Brain pericyte (primary cell): ENCODE results near the gene MPND.

Source experiments
- DNase-seq: peaks from one replicate; pipeline ENCODE4 v3.0.0-alpha.2; 2012; ENCODE audit warnings: low read depth, low spot score

MPND gene

GRCh38 chr19:4366666-4367335, 23.4 kb downstream of the MPND start:
- DNase-seq = no peak

DNA sequence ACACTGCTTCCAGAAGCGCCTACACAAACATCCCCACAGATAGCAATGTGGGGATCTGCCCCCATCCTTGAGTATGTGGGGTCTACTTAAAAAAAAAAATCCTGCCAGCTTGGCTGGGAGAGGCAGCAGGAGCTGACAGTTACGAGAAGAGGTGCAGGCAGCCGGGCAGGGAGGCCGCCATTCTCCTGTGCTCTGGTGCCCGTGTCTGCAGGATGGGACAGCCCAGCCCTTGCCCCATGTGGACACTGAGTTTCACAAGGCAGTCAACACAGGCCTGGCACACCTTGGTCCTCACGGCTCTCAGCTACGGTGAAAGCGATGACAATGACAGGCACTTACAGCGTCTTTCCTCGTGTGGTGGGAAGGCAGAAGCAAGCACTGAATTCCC, 24.0 kb downstream of the MPND start:
- DNase-seq = no peak

- no peak for DNase-seq
Observed at GRCh38 chr19:4367781-4368127, 24.4 kb downstream of the MPND start.

DNA sequence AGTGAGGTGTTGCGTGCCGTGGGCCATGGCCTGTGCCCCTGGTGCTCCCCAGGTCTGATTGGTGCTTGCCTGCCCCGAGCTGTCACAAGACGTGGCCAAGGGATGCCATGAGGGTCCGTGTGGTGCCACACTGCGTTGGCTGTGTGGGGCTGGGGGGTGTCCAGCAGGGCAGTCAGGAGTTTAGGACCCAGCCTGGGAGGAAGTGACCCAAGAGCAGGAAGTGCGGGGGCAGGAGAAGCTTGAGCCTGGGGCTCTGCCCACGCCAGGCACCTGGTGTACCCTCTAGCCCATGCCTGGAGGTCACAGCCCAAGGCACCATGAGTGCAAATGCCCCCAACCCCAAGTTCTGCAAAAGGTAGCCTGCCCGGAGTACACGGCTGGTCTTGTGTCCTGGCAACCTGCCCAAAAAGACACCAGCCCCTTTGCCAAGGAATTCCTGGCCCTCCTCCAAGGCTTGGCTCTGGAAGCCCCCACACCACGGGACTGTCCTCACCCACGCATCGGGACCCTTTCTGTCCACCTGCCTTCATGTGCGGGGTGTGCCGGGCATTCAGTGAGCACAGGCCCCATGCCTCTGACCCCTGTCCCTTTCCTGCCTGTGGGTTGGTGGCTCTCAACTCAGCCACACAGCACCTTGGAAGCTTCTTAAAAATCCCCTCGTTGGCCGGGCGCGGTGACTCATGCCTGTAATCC, 24.9 kb downstream of the MPND start:
- DNase-seq = no peak

DNA sequence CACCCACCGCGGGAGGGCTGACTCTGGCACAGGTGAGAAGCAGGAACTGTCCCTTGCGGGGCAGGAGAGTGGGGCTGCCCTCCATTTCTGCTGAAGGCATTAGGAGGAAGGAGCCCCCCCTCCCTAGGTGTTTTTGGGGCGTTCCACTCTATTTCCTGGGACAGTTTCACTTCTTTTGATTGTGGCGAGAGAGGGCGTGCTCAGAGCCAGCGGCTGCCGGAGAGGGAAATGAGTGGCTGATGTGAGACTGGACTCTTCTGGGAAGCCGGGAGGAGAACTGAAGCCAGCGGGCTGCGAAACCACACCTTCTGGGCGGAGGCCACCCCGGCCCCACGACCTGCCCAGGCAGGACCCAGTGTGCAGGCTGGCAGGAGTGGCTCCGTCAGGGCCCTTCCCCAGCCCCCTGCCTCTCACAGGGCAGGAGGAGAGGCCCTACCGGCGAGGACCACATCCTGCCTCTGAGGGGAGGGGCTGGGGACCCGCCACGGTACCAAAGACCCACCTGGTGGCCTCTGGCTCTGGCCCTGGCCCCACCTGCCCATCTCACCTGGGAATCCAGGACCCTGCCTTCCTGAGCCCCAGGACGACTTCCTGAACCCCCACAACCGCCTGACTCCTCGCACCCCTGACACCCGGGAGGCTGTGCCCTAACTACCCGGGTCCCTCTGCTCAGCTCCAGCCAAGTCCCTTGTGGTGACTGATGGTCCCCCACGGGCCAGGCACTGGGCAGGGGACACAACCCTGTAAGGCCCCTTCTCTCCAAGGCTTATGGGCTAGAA, 25.9 kb downstream of the MPND start:
- DNase-seq = no peak

- DNase-seq = no peak
Observed at GRCh38 chr19:4369888-4370260, 26.5 kb downstream of the MPND start.

- no peak for DNase-seq
Observed at GRCh38 chr19:4370418-4371041, 27.2 kb downstream of the MPND start.

DNA sequence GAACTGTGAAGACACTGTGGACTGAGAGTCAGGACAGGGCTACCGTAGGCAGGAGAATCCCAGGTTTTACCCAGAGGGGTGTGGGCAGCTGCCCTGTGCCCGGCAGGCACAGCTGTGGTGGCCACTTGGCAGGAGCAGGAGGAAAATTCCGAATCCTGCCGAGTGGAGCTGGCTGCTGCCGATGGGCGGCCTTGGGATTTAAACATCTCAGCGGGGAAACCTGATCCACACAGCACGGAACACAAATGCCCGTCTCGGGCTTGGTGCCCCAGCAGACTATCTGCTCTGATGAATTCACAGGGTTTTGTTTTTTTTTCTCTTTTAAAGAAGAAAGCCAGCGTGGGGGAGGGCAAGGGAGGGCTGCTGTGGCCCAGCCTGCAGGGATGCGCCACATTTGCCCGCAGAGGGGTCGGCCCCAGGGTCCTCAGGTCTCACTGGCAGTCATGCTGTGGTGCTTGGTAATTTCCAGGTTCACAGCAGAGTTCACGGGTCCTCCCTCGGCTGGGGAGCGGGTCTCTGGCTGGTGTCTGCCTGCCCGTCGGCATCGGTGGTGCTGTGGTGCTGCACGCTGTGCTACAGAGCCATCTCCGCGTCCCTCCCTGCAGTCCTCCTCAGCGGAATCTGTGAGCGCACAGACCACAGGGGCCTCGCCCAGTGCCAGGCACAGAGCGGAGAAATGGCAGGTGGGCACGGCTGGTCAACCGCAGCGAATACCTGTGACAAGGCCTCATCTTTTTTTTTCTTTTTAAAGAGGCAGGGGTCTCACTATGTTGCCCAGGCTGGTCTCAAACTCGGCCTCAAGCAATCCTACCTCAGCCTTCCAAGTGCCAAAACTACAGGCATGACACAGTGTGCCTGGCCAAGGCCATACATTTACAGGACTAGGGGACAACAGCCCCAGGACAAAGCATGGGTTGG, 28.1 kb downstream of the MPND start:
- no peak for DNase-seq

- no peak for DNase-seq
Observed at GRCh38 chr19:4372165-4373012, 29.0 kb downstream of the MPND start.

DNA sequence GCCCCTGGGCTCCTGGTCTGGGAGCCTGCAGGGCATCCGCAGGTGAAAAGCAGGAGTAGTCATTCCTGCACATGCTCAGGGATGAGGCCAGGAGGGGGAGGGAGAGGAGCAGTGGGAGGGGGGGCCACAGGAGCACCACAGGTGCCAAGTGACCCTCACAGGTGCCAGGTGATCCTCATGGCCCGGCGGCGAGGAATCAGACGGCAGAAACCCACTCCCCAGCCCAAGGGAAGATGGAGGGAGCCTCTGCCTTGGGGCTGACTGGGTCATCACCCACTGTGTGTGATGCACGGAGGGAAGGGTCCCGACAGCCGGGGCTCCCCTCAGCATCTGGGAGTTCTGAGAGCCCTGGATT, 29.6 kb downstream of the MPND start:
- no peak for DNase-seq

DNA sequence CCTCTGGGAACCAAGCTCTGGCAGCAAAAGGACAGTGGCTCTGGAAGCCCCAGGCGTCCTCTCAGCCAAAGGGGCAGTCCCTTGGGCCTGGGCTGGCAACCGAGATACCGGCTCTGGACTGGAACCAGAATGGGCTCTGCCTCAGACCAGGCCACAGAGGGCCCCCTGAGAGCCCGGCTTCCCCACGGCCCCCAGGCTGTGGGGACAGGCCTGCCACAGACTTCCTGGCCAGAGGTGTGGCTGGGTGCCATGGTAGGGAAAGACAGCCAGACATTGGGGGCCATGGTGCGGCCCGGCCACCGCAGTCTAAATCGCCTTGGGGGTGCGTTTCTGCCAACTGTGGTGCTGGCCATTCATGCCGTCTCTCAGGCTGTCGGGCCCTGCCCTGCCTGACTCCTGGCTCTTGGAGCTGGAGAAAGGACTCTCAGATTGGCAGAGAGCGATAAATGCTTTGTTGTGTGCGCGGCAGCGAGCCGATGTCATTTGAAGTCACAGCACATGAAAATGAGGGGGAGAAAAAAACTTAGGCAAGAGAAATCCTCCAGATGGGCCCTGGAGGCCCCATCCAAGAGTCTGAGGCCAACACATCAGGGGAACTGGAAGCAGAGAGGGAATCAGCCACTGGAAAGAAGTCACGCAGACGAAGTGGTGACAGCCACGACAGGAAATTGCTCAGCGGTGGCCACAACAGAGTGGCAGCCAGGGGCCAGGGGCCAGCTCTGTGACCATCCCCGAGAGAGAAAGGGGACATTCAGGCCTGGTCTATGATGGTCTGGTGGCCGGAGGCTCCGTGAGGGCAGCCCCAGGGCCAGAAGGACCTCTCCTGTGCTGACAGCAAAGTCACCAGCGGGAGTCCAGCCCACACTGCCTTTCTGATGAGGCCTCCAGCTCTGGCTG, 30.5 kb downstream of the MPND start:
- DNase-seq = no peak

DNA sequence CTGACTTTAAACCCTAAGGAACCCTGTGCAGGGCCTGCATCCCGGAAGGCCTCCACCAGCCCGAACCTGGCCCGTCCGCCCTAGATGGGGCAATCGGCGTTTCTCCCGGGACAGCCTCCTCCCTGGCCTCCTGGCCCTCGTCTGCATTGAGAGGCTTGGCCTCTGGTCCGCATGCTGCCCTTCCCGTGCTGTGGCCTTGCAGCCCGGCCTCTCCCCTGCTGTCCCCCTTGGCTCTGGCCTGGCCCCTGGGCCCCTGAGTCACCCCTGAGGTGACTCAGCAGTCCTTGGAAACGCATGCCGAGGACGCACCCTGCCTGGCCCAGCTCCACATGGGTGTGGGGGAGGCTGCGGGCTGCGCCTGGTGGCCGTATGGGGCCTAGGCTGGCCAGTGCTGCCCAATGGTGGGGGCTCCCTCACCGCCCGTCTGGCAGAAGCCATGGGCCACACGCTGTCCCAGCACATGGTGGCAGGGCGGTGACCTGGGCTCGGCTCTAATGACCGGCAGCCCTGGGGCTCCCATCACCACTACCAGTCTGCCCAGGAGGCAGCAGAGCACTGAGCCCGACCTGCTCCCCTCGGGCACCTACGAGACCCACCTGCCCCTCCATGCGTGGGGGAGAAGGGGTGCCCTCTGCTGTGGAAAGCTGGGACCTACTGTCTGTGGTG, 31.3 kb downstream of the MPND start:
- DNase-seq = no peak

DNA sequence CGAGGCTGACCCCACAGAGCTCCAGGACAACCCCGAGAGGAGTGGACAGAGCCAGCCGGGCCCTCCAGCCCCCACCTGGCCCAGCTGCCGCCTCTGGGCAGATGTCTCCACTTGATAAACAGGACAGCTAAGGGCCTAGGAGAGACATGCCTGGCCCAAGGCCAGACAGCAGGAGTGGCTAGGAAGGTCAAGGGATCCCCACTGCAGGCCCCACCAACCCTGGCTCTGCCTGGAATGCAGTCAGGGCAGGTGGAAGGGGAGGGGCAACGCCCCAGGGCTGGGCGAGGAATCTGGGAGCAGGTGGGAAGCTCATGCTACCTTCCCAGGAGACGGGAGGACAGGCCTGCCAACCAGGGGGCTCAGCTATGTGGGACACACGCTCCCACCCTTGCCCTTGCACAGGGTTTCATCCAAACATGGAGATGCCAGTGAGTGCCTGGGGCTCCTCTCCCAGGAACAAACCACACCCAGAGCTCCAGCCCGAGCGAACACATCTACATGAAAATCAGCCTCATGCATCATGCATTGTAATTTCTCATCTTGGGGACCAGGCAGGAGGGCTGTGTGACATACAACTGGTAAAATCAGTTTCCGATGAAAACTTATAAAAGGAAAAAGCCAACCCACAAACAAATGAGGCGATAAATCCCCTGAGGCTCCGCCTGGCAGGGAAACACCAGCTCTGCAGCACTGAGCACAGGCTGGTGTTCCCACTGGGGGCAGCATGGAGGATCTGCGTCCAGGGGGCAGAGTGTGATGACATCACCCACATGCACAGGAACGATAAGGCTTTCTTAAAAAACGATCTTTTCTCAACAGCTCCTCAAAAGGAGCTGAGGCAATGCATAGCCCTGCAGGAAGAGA, 32.0 kb downstream of the MPND start:
- no peak for DNase-seq

DNA sequence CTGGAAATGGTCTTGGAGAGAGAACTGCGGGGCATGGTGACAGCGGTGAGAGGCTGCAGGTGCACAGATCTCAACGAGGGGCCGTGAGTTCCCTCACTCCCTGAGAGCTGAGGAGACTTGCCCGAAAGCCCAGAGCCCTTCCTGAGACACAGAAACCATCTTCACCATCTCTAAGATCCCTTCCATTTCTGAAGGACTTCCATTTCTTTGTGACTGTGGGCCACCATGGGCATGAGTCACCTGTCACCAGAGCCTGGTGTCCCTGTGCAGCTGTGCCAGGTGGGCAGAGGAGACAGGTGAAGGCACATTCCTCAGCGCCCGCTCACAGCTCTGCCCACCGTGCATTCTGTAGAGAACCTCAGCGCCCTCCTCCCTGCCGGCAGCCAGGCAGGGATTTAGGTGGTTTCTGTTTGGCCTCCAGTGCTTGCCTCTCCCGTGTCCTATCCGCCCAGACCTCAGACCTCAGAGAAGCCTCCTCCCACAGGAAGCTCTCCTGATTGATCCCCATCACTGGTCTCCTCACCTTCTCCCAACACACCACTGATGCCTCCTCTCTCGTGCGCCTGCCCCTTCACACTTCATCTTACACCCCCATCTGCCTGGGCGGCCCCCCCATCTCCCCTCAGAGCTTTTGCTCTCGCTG, 32.8 kb downstream of the MPND start:
- no peak for DNase-seq

GRCh38 chr19:4376671-4376990, 33.3 kb downstream of the MPND start:
- no peak for DNase-seq

DNA sequence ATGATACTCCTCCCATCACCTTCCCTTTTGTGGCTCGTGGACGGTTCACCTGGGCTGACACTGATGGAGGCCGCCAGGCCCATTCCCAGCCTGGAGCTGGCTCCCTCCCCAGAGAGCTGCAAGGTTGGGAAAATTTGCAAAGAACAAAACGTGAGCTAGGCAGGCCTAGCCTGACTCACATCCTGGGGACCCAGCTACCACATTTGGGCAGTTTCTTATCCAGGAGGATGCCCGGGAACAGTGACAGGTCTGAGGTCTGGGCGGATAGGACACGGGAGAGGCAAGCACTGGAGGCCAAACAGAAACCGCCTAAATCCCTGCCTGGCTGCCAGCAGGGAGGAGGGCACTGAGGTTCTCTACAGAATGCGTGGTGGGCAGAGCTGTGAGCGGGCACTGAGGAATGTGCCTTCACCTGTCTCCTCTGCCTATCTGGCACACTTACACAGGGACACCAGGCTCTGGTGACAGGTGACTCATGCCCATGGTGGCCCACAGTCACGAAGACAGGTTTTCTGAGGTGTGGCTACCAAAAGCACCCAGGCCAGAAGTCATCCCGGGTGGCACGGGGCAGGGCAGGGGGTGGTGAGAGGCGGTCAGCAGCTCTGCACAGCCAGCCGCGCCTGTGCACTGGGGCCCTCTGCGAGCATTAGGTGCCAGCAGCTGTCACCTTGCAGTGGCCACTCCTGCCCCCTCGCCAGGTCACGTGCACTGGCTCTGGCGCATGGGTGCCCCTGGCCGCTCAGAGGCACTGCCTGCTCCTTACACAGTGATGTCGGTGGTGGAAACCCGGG, 33.8 kb downstream of the MPND start:
- no peak for DNase-seq

DNA sequence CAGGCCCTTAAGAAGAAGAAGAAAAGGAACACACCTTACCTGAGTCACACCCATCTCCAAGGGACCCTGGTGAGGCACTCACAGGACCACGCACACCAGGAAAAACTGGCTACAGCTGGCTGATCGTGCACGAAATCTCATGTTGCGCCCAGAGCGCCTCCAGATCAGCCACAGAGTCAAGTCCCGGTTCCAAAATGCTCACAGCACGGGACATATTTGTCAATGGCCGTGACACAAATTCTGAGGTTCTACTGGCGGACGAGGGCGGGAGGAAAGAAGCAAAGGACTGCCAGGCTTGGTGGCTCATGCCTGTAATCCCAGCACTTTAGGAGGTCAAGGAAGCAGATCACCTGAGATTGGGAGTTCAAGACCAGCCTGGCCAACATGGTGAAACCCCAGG, 35.5 kb downstream of the MPND start:
- DNase-seq = no peak
